Activated CD4-positive, alpha-beta memory T cell treated with anti-CD3 and anti-CD28 coated beads for 36 hours (primary cell): ENCODE data around the gene BMPR2. TPM values are rescaled to one million over a fixed set of nuclear protein-coding genes. Genes with fewer than 3 reads are reported as not detected.

Experiments used
- total RNA-seq, 2 experiments: library from RNA; stranded (reverse); gene quantifications; one replicate each; pipeline ENCODE4 v1.2.3, GENCODE V29; 2021

Gene BMPR2
- total RNA-seq, 2 experiments from 2014 or later = 8.2 to 8.7 TPM

Other genes starting within 250 kb of the BMPR2 start
- 100 to 1,000 TPM; 114 to 119 TPM for gene SUMO1, start 137.7 kb upstream of the BMPR2 start, total RNA-seq
- gene NOP58, start 110.6 kb upstream of the BMPR2 start, total RNA-seq = 100 to 1,000 TPM; 151 to 155 TPM